GM19397 (cell line): ENCODE results near the gene HIPK2.

ENCODE experiments used
- ATAC-seq: cut with Tn5 transposase; IDR thresholded peaks from one replicate; pipeline ENCODE4 v1.9.1; 2021; ENCODE audit warnings: mild to moderate bottlenecking, moderate library complexity; ENCODE audit not compliant: unreplicated experiment

Gene HIPK2

DNA sequence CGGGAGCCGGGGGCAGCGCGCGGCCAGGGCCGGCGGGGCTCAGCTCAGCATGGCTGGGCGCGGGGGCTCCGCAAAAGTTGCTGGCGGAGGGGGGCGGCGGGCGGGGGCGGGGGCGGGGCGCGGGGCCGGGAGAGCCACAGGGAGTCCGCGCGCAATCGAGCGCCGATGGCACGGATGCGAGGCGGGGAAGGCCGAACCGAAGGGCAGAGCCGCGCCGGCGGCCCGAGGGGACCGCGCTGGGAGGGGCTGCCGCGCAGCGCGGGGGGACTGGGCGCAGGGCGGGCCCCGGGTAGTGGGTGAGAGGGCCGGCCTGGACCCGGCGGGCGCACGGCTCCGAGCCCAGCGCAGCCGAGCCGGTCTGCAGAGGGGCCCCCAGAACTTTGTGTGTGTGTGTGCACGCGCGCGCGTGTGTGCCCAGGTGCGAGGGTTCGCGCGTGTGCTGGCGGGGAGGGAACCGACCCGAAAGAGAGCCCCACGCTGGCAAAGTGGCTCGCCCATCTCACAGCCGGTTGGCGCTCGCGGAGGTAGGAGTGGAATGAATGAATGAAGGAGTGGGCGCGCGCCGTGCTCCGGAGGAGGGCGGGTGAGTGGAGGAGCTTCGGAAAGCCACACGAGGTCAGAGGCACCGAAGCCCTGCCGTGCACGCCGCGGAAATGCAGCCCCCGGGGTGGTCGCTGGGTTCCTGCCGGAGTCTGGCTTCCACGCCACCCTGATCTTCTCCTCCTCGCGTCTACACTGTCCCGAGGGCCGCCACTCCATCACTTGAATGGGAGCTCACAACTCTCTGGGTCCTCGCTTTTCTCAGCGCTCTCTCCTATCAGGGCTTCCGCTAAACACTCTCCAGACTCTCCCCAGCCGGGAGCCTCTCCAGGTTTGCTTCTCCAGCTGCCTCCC lies at the start of gene HIPK2:
HIPK2 (minus strand) TSS at position 51 of the 894 bp plus-strand sequence. CDS start 375 bp downstream, outside the sequence.
- ATAC-seq = peak; percentile 57

DNA sequence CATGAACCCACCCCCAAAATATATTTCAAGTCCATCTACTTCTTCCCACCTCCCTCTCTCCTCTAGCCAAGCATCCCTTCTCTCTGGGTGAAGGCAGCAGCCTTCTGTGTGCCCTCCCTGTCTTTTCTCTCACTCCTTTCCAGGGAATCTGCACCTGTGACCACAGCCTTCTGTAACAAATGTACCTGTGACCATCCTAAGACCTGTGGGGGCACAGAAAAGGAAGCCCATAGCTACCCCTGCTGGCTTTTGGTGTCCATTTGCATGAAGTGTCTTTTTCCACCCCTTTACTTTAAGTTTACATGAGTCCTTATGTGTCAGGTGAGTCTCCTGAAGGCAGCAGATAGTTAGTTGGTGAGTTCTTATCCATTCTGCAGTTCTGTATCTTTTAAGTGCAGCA lies 49.2 kb upstream of the HIPK2 start:
- ATAC-seq = no peak

DNA sequence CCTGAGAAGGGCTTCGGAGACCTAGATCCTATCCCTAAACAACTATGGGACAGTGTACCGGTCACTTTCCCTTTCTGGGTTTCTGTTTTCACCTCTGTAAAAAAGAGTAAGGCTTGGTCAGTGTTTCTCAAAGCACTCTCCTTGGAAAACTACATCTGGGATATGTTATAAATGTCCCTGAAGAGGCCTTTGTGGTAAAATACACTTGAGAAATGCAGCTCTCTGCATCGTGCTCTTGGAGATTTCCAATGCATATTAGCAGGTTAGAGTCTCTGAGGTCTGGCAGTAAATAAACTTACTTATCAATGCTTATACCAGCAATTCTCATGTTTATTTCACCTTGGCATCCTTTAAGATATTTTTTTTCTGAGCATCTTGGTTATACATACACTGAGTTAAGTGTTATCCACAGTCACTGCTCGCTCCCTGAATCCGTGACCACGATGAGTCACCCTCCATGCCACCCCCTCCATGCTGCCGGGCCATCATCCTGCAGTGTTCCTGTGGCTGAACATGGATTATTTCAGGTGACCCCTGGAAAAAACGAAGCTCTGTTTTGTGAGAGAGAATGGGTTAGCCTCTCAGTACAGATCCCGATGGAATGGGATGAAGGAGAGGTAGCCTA lies 48.0 kb upstream of the HIPK2 start:
- no peak for ATAC-seq

DNA sequence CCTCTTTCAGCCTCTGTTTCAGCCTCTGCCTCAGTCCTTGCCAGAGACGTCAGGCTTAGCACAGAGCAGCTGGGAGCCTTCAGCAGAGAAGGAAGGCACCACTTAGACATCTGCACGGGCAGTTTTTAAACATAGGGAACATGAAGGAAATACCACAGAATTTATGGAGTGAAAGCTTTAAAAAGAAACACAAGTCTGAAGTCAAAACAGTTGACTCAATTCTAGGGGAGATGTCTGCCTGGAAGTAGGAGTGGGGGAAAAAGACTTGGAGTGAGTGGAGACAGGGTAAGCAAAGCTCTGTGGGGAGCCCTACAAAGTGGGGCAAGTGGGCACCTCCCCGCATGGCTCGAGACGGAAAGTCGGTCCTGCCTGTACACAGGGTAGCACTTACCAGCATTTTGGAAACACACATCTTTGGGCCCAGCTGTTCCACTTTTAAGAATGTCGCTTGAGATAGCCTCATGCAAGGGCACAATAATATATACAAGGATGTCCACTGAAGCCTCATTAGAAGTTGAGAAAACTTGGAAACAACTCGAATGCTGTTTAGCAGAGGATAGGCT lies 46.2 kb upstream of the HIPK2 start:
- ATAC-seq = no peak

DNA sequence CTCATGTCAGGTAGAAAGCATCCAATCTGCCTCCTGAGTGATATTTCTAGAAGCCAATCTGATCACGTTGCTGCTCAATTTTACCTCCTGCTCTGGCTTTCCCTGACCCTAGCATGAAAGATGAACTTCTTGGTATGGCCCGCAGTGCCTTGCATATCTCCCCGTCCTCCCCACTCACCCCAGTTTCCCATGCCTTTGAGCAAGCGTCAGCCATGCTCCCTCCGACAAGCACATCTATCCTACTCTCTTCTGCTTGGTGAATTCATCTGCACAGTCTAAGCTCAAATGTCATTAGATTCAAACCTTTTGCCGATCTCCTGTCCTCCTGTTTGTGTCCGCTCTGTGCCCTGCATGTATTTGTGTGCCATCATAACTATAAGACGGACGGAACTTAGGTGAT lies 45.1 kb upstream of the HIPK2 start:
- ATAC-seq = no peak

DNA sequence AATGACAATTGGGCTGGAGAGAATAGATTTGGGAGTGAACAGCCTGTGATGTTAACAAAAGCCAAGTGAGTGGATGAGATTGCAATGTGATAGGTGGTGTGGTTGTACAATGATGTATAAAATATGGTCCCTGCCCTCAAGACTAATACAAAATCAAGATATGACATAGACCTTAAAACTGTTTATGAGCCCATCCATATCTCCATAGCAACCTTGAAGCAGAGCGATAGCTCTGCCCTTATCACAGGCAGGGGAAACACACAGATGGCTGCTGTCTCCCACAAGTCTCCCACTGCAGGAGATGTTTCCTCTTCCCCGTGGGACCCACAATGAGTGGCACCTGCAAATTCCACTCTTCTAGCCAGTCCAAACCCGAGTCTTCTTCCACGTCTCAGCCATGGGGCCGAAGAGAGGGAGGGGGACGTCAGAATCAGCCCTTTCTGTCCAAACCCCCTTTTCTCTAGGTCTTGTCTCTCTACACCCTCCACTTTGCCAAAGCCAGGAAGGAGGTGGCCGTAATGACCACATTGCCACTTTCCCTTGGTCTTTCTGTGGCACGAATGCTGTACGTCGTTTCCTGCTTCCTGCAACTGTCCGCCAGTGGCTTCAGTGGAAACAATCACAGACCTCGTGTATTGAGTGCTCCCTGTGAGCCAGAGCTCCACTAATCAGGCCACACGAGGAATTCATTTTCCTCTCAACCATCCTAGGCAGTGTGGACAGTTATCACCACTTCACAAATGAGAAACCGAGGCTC lies 43.7 kb upstream of the HIPK2 start:
- ATAC-seq = no peak

DNA sequence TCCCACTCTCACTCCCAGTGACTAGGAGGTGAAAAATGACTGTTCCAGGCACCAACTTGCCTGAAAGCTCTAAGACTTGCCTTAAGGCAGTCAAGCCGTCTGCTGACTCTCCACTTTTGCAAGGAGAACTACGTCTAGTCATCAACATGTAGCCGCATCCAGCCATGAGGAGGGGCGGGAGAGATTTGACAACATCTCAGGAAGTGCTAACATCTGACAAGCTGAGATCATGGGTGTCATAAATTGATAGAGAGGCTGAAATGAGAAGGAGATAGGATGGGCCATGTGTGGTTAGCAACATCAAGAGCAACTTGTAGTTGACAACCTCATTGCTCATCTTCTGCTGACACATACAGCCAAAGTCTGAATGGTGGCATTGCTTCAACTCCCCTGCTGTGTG lies 42.3 kb upstream of the HIPK2 start:
- ATAC-seq = no peak

DNA sequence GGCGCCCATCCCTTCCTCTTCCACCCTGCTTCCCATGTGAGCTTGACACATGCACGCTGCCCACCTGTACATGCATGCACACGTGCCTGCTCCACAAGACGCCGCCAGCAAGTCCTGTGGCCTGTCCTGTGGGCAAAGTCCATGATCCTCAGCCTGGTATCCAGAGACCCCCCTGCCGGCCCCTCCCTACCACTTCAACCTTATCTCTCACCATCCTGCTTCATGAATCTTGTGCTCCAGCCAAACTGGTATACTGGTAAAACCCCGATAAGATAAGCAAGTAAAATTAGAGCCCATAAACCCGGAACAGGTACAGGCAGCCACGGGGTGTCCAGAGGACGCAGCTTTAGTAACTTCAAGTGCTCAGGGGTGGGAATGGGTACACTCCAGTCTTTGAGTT lies 39.5 kb upstream of the HIPK2 start:
- no peak for ATAC-seq

DNA sequence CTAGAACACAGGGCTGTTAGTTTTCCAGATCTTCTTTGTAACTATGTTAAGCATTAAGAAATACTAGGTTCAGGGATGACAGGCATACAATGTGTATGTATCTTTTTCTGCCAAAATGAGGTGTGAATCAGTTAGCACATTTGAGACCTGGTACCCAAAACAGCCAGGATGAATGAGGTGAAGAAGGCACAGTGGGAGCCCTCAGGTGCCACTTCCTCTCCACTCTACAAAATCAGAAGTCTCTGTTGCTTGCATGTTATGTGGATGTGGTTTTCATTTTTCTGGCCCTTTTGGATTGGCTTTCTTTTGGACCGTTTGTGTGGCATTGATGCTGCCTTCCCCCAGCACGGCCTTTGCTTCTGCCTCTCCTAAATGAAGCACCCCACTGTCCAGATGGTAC lies 35.9 kb upstream of the HIPK2 start:
- no peak for ATAC-seq

DNA sequence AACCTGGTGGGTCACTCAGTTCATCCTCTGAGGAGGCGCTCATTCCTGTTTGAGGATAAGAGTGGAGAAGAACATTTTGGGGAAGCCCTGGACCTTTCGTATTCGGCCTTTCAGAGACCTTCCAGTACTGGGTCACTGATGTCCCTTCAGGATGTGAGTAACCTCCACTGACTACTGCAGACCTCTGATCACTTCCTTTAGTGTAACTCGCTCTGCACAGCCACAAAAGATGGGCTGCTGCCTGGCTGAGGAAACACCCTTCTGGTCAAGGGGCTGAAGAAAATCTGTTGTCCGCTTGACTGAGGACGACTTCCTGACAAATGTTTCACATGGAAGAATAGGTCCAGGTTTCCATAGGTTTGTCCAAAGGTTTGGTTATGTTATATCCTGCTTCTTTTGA lies 35.4 kb upstream of the HIPK2 start:
- no peak for ATAC-seq

DNA sequence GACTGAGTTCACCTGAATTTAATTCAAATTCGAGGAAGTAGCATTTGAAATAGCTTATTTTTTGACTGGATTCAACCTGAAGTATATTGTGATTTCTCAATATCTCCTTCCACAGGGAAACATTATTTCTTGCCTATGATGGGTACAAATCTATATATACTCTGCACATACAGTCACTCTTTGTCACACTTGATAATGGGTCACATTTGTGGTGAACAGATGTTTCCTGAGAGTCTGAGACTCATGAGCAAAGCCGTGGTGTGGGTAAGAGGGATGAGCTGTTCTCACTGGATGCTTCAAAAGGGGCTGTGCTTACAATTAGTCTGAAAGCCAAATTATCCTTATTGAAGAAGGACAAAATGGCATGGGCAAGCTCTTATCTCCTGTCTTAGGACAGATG lies 33.3 kb upstream of the HIPK2 start:
- ATAC-seq = no peak

DNA sequence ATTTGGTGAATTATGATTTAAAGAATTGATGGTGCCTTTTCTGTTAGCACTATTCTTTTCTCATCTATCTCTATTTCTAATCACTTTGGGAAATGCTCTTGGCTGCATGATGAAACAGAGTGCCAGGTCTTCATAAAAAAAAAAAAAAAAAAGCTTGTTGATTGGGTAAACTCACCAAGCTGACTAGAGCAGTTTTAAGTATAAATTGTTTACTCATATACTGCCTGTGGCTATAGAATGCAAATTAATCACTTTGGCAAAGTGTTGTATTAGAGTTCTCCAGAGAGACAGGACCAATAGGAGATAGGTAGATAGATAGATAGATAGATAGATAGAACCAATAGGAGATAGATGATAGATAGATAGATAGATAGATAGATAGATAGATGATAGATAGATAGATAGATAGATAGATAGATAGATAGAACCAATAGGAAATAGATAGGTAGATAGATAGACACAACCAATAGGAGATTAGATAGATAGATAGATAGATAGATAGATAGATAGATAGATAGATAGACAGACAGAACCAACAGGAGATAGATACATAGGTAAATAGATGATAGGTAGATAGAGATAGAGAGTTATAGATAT lies 31.1 kb upstream of the HIPK2 start:
- ATAC-seq = no peak

DNA sequence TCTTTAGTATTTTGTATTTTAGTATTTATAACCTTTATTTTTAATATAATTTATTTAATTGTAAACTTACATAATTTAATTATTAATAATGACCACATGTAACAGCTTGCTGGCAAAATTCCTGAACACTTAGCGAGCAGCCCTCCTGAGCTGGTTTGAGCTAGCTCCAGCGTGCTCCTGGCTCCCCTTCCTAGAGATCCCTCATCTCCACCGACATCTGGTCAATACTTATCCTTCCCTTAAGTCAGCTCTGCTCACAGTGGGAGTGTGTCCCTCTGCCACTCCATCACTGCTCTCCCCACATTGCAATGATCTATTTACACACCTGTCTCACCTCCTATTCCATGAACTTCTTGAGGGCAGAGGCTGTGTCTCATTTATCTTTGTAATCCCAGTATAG lies 30.6 kb upstream of the HIPK2 start:
- ATAC-seq = no peak

DNA sequence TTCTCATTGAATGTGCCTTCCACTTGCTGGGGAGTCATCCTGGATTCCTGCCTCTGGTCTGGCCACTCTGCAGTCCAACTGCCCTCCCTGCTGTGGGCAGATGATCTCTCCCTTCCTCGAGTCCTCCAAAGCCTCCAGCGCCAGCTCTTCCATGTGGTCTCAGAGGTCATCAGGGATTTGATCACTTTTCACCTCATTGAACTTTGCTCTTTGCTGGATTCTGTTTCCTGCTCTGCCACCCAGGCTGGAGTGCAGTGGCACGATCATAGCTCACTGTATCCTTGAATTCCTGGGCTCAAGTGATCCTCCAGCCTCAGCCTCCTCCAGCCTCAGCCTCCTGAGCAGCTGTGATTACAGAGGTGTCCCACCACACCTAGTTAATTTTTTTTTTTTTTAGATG lies 29.2 kb upstream of the HIPK2 start:
- no peak for ATAC-seq

DNA sequence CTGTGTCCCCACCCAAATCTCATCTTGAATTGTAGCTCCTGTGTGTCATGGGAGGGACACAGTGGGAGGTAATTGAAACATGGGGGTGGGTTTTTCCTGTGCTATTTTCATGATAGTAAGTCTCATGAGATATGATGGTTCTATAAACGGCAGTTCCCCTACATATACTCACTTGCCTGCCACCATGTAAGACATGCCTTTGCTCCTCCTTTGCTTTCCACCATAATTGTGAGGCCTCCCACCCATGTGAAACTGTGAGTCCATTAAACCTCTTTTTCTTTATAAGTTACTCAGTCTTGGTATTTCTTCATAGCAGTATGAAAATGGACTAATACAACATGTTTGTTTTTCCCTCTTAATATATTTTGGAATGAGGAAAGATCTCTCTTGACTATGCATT lies 26.8 kb upstream of the HIPK2 start:
- ATAC-seq = no peak

DNA sequence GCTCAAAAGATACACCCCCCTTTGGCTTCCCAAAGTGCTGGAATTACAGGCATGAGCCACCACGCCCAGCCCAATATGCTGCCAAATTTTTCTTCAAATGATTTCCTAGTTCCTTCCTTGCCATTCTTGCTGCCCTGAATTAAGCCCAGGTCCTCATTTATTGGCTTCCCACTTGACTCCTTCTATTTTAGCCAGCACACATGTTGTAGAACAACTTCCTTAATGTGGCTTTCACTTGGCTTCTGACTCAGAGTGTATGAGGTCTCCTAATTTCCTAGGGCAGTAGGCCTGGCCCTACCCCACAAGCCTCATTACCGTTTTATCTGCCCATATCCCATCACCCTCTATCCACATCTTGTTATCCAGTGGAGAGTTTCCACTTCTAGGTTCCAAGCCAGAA lies 21.8 kb upstream of the HIPK2 start:
- ATAC-seq = no peak

DNA sequence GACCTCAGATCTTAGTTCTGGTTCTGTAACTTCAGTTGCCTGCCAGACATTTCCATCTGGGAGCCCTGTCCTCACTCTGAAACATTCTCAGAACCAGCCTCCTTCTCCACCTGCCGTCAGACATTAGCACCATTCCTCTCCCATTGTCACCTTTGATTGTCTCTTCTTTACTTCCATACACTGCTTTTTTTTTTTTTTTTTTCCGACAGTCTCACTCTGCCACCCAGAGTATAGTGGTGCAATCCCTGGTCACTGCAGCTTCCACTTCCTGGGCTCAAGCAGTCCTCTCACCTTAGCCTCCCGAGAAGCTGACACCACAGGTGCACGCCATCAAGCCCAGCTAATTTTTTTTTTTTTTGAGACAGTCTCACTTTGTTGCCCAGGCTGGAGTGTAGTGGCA lies 21.1 kb upstream of the HIPK2 start:
- ATAC-seq = no peak

DNA sequence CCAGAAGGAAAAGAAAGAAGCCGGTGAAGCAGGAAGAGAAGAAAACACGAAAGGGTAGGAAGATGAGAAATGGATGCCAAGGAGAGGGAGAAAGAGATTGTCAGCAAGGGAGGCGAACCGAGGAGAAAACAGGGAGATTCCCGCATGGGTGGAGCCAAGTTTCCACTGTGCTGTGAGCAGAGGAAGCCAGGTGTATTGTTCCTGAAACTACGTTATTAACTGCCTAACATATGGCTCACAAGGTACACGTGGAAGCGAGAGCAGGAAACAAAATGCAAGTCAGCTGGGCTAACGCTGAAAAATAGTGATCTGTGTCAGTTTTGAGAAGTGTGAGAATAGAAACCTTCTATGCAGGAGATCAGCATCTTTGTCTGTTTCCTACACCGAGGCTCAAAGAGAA lies 20.4 kb upstream of the HIPK2 start:
- peak; percentile 47 for ATAC-seq

DNA sequence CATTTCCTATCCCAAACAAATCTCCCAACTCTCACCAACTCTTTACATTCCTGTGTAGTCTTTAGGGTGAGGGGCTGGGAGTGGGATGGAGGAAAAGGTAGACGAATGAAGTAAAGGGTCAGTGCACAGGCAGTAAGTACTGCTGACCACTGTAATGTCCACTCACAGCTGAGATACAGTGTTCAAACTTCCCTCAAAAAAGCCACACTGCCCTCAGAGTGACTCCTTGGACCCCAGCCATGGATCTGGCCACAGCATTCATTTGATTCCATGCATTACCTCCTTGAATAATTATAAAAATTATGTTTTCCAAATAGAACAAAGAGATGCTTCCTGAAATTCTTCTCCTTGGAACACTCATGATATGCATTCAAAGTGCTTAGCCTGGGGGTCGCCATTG lies 19.8 kb upstream of the HIPK2 start:
- no peak for ATAC-seq

DNA sequence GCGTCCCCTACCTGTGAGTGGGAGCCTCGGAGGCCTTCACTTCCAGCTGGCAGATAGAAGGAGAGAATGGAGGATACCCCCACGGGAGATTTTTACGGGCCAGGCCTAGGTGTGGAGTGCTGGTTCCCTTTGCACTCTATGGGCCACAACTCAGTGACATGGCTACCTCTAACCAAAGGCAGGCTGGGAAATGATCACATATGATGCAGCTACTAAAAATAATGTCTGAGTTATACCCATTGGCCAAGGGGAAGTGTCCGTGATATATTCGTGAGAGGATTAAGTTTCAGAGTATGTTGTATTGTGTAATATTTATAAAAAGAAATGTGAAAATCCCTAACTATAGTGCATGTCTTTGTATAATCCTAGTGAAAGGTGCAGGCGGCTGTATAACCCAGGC lies 13.5 kb upstream of the HIPK2 start:
- no peak for ATAC-seq

DNA sequence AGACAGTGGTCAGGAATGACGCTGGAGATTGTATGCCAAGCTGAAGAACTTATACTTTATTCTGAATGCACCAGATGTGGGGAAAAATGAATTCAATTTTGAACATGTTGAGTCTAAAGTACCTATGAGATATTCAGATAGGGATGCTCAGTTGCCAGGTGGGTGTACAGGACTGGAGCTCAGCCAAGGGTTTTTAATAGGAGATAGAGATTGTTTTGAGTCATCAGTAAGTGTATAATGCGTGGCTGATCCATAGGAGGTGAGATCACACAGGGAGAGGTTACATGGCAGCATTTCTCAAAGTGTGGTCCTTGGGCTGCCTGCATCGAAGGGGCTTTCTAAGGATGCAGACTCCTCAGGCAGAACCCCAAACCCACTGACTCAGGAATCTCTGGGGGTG lies 6.8 kb upstream of the HIPK2 start:
- ATAC-seq = no peak
